K562 (cell line): ENCODE results near the gene TEX35.

ENCODE experiments used
- CHD2 ChIP-seq: IDR thresholded peaks from 2 replicates; pipeline ENCODE4 v1.6.1; 2011; ENCODE audit warnings: low read depth, low read length
- CTCF ChIP-seq, 3 experiments: IDR thresholded peaks in 2 of 3; conservative IDR thresholded peaks in 1 of 3; 2 replicates each; pipeline ENCODE4 v1.5.1; 2011 to 2012; ENCODE audit warnings: low read length in 3 of 3, mild to moderate bottlenecking in 3 of 3, control low read depth in 2 of 3, improper control_type of control experiment in 1 of 3, inconsistent platforms in 1 of 3, low read depth in 1 of 3, mixed read lengths in 1 of 3, moderate library complexity in 1 of 3; ENCODE audit not compliant: insufficient read depth in 2 of 3
- ETV1 ChIP-seq: fragments of 450-650 bp; conservative IDR thresholded peaks from 2 replicates; pipeline ENCODE4 v1.6.1; 2016; ENCODE audit warnings: missing genetic modification characterization, control low read depth, low read depth, missing compliant biosample characterization
- KAT2B ChIP-seq: IDR thresholded peaks from one replicate; pipeline ENCODE4 v1.6.1; 2012; ENCODE audit warnings: low read depth, mild to moderate bottlenecking, control low read depth, inconsistent platforms, low read length, moderate library complexity
- SMAD4 ChIP-seq: fragments of 250-450 bp; sonication (Bioruptor Pico); conservative IDR thresholded peaks from 2 replicates; pipeline ENCODE4 v1.8.0; 2021; ENCODE audit warnings: inconsistent platforms, mild to moderate bottlenecking, moderate library complexity
- SP1 ChIP-seq: sonication (generic); formaldehyde crosslinking; IDR thresholded peaks from 2 replicates; pipeline ENCODE4 v1.8.1; 2022; ENCODE audit warnings: mild to moderate bottlenecking, missing genetic modification reagents
- USF2 ChIP-seq: sonication (generic); formaldehyde crosslinking; IDR thresholded peaks from 2 replicates; pipeline ENCODE4 v1.5.0; 2020; ENCODE audit warnings: missing genetic modification reagents

GRCh38 chr1:178539291-178539690 lies 26.4 kb downstream of the TEX35 start:
- TF ChIP-seq CTCF (IDR thresholded peaks at IDR 0.05 in 2 of 3, conservative IDR thresholded peaks at IDR 0.05 in 1 of 3; ENCODE audit: insufficient read depth in 2 of 3, low read depth in 1 of 3, low read length in 3 of 3) (no peak), KAT2B (no peak), SP1 (CRISPR knock-in tag) (no peak), ETV1 (no peak), USF2 (no peak), CHD2 (no peak), SMAD4 (no peak)
